ENCODE results near the gene CDH26.

CDH26 gene

GRCh38 chr20:59977086-59977485 is 18.9 kb downstream of the CDH26 start:
- no peak overlapping the region for H3K4me3 ChIP-seq (ENCODE audit: low read depth, low read length)
- TF ChIP-seq CTCF (IDR thresholded peaks at IDR 0.05; ENCODE audit: insufficient read depth, low read depth, low read length, missing control alignments): no peak
- DNase-seq (ENCODE audit: low read depth): no peak

GRCh38 chr20:59983076-59983475 is 24.9 kb downstream of the CDH26 start:
- DNase-seq (ENCODE audit: low read depth): no peak

GRCh38 chr20:59984541-59984940 is 26.3 kb downstream of the CDH26 start:
- no peak overlapping the region for H3K4me3 ChIP-seq (ENCODE audit: low read depth, low read length)
- no peak for TF ChIP-seq CTCF (IDR thresholded peaks at IDR 0.05; ENCODE audit: insufficient read depth, low read depth, low read length, missing control alignments)
- no peak for DNase-seq (ENCODE audit: low read depth)

More at GRCh38 chr20:59983076-59983475, 24.9 kb downstream of the CDH26 start:
- H3K4me3 ChIP-seq (ENCODE audit: low read depth, low read length): no peak overlapping the region
- no peak for TF ChIP-seq CTCF (IDR thresholded peaks at IDR 0.05; ENCODE audit: insufficient read depth, low read depth, low read length, missing control alignments)

GRCh38 chr20:59985164-59985563 is 26.9 kb downstream of the CDH26 start:
- DNase-seq (ENCODE audit: low read depth): no peak
- H3K4me3 ChIP-seq (ENCODE audit: low read depth, low read length): no peak overlapping the region

GRCh38 chr20:59985864-59986263 is 27.6 kb downstream of the CDH26 start:
- no peak overlapping the region for H3K4me3 ChIP-seq (ENCODE audit: low read depth, low read length)
- peak; percentile 13 for TF ChIP-seq CTCF (IDR thresholded peaks at IDR 0.05; ENCODE audit: insufficient read depth, low read depth, low read length, missing control alignments)
- no peak for DNase-seq (ENCODE audit: low read depth)

More at GRCh38 chr20:59985164-59985563, 26.9 kb downstream of the CDH26 start:
- TF ChIP-seq CTCF (IDR thresholded peaks at IDR 0.05; ENCODE audit: insufficient read depth, low read depth, low read length, missing control alignments): no peak

GRCh38 chr20:59987135-59987534 is 28.9 kb downstream of the CDH26 start:
- DNase-seq (ENCODE audit: low read depth): no peak
- no peak for TF ChIP-seq CTCF (IDR thresholded peaks at IDR 0.05; ENCODE audit: insufficient read depth, low read depth, low read length, missing control alignments)
- H3K4me3 ChIP-seq (ENCODE audit: low read depth, low read length): no peak overlapping the region

- no peak for TF ChIP-seq CTCF (IDR thresholded peaks at IDR 0.05; ENCODE audit: insufficient read depth, low read depth, low read length, missing control alignments)
- no peak for DNase-seq (ENCODE audit: low read depth)
- H3K4me3 ChIP-seq (ENCODE audit: low read depth, low read length): no peak overlapping the region
These were observed 29.9 kb downstream of the CDH26 start for GRCh38 chr20:59988141-59988540.

All from GM12865 (cell line).